GM18519 (cell line): ENCODE data around the gene HFE.
"Not testable (repeated sequence)": the region's sequence is repeated elsewhere in the genome, so short reads cannot be mapped to it uniquely, and the experiment has no call there.

Experiments used
- ATAC-seq: cut with Tn5 transposase; IDR thresholded peaks from one replicate; pipeline ENCODE4 v1.9.1; 2021; ENCODE audit warnings: mild to moderate bottlenecking, moderate library complexity; ENCODE audit not compliant: unreplicated experiment, low FRiP score

HFE gene

GRCh38 chr6:26105842-26106241 lies 18.6 kb downstream of the HFE start:
- ATAC-seq = no peak

- ATAC-seq = no peak
Observed at GRCh38 chr6:26107935-26108334, 20.7 kb downstream of the HFE start.

GRCh38 chr6:26109772-26110171 lies 22.5 kb downstream of the HFE start:
- no peak for ATAC-seq

GRCh38 chr6:26113570-26113969 lies 26.3 kb downstream of the HFE start:
- no peak for ATAC-seq

- no peak for ATAC-seq
Observed at GRCh38 chr6:26115226-26115625, 28.0 kb downstream of the HFE start.

DNA sequence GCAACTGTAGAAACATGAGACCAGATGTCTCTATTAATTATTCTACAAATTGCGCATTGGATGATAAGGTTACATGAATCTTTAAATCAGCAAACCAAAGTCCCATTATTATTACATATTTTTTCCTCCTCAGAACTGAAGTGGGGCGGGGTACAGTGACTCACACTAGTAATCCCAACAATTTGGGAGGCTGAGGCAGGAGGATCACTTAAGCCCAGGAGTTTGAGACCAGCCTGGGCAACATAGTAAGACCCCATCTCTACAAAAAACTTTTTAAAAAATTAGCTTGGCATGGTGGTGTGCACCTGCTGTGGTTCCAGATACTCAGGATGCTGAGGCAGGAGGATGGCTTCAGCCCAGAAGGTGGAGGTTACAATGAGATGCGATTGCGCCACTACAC lies 29.0 kb downstream of the HFE start:
- ATAC-seq = no peak

- ATAC-seq = no peak
Observed at GRCh38 chr6:26118999-26119398, 31.8 kb downstream of the HFE start.

GRCh38 chr6:26120115-26120514 lies 32.9 kb downstream of the HFE start:
- not testable (repeated sequence) for ATAC-seq

GRCh38 chr6:26120807-26121140 lies 33.5 kb downstream of the HFE start:
- ATAC-seq = no peak

DNA sequence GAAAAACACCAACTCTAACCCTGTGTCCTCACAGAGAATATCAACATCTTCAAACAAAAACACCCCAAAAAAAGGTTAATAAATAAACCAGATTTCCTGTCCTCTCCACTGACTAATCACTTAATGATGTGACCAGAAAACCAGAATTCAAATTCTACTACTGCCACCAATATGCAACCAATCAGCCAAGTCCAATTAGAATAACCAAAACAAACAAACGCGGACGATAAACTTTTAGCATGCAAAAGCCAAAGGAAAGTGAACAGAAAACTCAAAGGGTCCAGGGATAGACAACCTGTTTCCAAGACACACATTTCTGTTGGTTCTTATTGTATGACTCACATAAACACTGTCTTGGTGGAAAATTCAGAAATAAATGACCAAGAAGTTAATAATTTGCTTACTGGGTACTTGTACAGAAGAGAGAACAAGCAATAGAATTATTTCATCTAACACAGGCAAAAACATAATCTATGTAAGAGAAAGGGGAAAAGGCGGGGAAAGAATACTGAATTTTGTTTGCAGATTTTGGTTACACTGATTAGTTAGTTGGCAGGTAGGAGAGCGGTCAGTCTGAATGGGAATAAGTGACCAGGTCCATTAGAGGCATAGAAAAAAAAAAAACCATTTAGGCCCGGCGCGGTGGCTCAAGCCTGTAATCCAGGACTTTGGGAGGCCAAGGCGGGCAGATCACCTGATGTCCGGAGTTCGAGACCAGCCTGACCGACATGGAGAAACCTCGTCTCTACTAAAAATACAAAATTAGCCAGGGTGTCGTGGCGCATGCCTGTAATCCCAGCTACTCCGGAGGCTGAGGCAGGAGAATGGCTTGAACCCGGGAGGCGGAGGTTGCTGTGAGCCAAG lies 34.1 kb downstream of the HFE start:
- no peak for ATAC-seq

DNA sequence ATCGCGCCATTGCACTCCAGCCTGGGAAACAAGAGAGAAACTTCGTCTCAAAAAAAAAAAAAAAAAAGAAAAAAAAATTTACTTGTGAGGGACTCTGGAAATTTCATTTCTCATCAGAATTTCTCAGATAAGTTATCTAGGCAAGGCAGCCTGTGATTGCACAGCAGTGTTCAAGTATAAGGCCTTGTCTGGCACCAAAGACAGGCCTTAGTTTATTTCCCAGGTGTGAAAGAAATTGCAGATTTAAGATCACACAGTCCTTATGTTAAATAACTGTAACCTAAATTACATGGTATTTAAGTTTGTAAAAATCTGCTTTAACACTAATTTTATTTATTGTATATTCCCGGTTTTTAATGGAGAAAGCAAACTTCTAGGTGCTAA lies 34.8 kb downstream of the HFE start:
- ATAC-seq = no peak

- ATAC-seq = no peak
Observed at GRCh38 chr6:26122402-26122792, 35.2 kb downstream of the HFE start.

DNA sequence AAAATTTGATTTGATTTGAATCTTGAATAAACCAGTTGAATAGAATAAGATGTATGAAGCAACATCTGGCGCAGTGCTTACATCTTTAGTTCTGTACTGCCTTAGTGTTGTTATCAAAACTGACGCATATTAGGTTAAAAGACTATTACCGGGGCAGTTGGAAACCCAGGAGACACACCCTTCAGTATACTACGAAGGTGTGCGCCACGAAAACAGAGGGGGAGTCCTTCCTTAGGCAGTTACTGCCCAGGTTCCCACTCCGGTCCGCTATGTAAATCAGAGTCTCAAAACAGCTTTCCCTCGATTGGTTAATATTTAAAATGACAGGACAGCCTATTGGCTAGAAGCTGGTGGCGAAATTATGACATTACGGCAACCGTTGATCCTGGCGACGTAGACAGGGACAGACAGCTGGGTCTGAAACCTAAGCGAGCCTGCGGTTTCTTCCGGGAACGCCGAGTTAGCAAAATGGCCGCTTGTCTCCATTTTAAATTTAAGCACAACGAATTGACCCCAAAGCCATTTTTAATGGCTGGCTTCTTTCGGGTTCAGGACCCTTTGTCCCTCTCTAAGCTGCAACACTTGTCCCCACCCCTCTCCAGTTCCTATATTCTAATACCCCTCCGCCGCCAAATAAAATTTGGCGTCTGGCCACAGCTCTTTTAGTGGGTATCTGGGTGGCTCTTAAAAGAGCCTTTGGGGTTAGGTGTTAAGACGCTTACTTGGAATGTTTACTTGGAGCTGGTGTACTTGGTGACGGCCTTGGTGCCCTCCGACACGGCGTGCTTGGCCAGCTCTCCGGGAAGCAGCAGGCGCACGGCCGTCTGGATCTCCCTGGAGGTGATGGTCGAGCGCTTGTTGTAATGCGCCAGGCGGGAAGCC lies 35.8 kb downstream of the HFE start:
- peak; percentile 38 for ATAC-seq

- ATAC-seq = no peak
Observed at GRCh38 chr6:26123675-26123946, 36.4 kb downstream of the HFE start.

- peak; percentile 74 for ATAC-seq
Observed at GRCh38 chr6:26123947-26124780, 36.9 kb downstream of the HFE start.

- ATAC-seq = no peak
Observed at GRCh38 chr6:26124781-26125685, 37.8 kb downstream of the HFE start.

DNA sequence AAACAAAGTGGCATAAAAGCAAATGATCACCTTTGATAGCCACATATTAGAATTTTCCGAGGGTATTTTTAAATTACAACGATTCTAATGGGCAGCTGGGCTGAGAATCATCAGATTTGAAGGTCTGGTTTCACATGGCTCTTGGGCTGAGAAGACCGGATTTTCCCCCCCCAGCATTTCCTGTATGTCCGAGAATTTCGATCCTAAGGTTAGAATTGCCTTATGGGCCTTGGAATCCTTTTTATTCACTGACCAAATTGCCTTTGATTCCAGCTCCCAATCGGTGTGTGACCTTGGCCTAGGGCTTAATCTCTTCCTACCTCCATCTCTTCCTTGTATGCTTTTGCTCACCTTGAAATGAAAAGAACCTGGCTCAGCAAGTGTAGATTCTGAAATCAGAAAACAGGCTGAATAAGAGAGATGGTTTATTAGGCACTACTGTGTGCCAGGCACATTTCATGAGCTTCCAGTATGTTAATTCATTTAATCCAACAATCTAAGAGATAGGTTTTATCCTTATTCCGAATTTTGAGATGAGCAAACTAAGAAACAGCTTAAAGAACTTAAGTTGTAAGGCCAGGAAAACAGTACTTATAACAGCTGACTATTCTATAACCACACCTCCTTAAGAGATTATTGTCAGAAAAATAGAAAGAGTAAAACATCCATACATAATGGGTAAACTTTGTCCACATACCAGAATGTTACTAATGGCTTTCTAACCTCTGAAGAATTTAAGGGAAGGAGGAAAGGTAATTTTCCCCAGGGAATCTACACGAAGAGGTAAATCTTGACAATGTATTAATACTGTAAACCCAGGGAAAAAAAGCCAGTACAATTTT lies 39.4 kb downstream of the HFE start:
- ATAC-seq = no peak

DNA sequence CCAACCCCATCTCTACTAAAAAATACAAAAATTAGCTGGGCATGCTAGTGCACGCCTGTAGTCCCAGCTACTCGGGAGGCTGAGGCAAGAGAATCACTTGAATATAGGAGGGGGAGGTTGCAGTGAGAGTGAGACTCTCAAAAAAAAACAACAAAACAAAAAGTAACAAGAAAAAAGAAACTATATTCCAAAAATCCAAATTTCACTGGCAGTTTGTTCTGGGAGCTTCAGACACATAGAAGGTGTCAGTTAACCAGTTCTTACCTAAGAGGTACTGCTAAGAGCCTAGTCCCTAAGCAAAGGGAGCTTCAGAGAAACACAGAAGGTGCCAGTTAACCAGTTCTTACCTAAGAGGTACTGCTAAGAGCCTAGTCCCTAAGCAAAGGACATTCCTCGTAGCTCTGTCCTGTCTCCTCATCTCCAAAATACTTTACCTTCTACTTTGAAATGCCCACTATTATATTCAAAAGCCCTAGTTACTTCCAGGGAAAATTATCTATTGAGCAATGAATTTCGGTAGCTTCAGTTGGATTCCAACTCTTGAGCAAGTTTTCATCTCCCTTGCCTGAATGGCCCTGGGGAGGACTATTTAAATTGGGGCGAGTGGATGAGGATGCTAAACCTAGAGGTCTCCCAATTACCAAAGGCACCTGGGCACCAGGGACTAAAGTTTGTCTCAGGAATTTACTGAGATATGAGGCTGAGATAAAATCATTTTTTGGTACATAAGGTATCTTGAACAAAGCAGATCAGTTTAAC lies 41.0 kb downstream of the HFE start:
- no peak for ATAC-seq

DNA sequence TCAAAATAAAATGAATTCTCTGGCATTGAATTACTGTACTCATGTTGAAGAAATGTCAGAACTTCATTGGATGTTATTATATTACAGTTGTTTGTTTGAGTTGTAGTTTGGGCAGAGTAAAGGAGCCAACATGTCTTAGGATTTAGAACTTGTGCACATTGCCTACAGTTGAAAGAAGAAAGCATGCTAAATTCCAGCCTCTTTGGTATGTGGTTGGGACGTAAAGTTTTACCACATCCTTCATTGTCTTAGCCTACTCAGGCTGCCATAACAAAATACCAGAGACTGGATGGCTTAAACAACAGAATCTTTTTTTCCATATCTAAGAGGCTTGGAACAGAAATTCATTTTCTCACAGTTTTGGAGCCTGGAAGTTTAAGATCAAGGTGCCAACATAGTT lies 42.4 kb downstream of the HFE start:
- no peak for ATAC-seq
